ENCODE measurements around the gene CACHD1.

The CACHD1 gene

DNA sequence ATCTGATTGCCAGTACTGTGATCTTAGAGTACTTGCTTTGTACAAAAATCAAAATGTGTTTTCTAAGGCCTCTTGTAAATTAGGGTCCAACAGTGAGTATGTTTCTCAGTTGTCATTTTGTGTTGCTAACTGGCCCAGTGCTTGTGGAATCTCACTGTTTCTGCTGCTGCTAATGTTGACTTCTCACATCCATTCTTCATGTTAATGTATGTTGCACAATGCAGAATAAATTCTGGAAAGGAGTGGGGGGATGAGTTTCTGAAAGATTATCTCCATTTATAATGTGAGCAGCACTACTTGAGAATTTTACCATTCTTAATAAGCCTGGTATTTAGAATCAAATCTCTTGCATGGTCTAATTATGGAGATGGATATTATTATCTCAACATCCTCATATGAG, 57.9 kb downstream of the CACHD1 start:
- TF ChIP-seq, protein P1, sequence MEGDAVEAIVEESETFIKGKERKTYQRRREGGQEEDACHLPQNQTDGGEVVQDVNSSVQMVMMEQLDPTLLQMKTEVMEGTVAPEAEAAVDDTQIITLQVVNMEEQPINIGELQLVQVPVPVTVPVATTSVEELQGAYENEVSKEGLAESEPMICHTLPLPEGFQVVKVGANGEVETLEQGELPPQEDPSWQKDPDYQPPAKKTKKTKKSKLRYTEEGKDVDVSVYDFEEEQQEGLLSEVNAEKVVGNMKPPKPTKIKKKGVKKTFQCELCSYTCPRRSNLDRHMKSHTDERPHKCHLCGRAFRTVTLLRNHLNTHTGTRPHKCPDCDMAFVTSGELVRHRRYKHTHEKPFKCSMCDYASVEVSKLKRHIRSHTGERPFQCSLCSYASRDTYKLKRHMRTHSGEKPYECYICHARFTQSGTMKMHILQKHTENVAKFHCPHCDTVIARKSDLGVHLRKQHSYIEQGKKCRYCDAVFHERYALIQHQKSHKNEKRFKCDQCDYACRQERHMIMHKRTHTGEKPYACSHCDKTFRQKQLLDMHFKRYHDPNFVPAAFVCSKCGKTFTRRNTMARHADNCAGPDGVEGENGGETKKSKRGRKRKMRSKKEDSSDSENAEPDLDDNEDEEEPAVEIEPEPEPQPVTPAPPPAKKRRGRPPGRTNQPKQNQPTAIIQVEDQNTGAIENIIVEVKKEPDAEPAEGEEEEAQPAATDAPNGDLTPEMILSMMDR (IDR thresholded peaks at IDR 0.05; ENCODE audit: control insufficient read depth, insufficient read depth, low read depth, low read length, missing control alignments) = no peak
- DNase-seq (ENCODE audit: low read depth) = no peak
- H3K4me3 ChIP-seq (ENCODE audit: control insufficient read depth, low read depth, low read length) = no peak overlapping the region

DNA sequence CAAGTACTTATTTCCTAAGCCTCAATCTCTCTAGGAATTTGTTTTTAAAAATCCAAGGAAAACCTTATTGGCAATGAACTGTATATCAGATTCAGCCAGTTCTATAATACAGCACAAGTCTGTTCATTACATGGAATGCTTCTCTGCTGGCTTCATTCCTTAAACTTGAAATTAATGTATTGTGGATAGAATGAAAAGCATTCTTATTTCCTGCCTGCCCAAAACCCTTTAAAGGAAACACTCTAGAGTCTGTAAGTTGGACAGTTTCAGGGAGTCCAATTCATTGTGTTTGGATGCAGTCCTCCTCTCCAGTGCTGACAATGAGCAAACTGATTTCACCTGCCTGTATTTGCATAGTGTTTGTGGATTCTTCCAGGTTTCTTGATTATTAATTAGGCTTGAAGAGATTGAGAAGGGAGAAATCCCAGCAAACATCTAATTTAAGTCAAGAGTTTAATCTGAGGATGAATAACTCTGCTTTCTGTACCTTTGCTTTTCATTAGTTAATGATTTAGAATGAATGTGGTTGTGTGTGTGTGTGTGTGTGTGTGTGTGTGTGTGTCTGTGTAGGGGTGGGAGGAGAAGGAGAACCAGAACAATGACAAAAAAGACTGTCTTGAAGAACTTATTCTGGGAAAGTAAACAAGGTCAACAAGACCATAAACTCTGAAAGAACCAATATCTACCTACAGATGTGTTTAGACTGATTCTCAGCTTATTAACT, 61.2 kb downstream of the CACHD1 start:
- TF ChIP-seq, protein P1 (IDR thresholded peaks at IDR 0.05; ENCODE audit: control insufficient read depth, insufficient read depth, low read depth, low read length, missing control alignments) = no peak
- H3K4me3 ChIP-seq (ENCODE audit: control insufficient read depth, low read depth, low read length) = no peak overlapping the region
- DNase-seq (ENCODE audit: low read depth) = no peak

DNA sequence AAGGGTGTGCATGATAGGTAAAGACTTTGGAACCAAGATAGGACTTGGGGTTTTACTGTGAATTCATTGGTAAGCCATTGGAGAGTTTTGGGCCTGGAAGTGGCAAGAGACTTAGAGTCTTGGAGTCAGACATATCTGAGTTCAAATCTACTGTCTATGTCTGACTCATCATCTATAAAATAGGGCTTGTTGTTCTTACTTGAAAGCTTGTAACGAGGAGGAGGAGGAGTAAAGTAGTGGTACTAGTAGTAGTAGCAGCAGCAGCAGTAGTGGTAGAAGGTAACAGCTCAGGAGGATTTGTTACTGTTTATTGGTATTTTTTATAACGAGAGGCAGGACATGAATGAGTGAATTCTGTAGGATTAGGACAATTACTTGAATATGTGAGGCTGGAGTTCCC, 62.7 kb downstream of the CACHD1 start:
- no peak overlapping the region for H3K4me3 ChIP-seq (ENCODE audit: control insufficient read depth, low read depth, low read length)
- TF ChIP-seq, protein P1 (IDR thresholded peaks at IDR 0.05; ENCODE audit: control insufficient read depth, insufficient read depth, low read depth, low read length, missing control alignments) = no peak
- no peak for DNase-seq (ENCODE audit: low read depth)

DNA sequence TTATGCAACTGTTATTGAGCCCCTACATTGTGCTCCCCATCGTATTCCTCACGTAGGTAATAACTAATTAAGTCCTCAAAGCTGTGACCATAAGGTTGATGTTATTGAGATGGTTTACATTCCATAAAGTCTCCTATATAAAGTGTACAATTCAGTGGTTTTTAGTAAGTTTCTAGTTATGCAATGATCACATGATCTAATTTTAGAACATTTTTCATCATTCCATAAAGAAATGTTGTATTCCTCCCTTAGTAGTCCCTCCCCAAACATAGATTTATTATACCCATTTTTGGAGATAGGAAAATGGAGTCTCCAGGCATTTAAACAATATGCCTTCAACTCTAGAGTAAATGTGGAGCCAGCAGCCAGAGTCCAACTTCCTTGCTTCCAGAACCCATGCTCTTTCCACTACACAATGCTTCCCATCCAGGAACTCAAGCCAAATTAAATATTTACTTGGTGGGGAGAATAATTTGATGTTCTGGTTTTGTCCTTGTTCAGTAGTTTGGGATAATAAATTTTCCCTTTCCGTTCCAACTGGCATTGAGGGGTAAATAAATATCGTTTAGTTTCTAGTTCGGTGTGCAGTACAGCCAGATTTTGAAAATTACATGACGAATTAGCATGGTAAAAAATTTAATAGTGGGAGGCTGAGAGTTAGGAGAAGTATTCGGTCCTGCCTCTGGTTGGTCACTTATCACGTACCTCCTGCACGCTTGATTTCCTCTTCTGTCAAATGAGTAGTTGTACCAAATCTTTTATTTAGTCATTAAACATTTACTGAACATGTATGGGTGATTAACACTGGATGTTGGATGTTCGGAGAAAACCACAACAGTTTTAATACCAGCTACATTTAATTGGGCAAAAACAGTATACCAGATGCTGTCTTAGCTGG, 66.3 kb downstream of the CACHD1 start:
- H3K4me3 ChIP-seq (ENCODE audit: control insufficient read depth, low read depth, low read length) = no peak overlapping the region
- no peak for DNase-seq (ENCODE audit: low read depth)
- TF ChIP-seq, protein P1 (IDR thresholded peaks at IDR 0.05; ENCODE audit: control insufficient read depth, insufficient read depth, low read depth, low read length, missing control alignments) = no peak

DNA sequence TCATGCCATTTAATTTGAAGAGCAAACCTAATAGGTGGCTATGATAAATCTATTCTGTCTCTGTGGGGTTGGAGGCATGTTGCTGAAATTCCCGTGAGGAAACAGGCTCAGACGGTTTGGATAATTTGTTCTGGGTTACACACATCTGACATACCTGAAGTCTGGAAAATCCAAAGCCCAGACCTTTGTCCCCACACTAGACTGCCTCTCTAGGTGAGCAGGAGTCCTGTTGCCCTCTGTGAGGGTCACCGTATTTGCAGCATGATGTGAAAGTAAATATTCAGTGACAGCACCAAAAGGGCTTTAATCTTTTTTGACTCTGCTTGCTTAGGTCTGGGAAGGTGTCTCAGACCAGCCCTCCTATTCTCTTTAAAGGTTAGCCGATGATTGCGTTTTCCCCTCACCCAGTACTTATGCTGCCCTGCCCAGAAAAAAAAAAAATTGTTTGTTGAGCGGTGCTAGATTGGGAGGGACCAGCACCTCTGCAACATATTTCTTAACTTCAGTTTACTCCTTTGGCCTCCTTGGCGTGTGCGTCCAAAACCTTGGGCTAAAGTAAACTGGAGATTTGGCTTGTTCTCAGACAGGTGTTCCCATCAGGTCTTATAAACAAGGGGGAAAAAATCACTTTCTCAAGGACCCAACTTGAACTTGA, 67.0 kb downstream of the CACHD1 start:
- DNase-seq (ENCODE audit: low read depth) = no peak
- TF ChIP-seq, protein P1 (IDR thresholded peaks at IDR 0.05; ENCODE audit: control insufficient read depth, insufficient read depth, low read depth, low read length, missing control alignments) = no peak
- H3K4me3 ChIP-seq (ENCODE audit: control insufficient read depth, low read depth, low read length) = no peak overlapping the region

DNA sequence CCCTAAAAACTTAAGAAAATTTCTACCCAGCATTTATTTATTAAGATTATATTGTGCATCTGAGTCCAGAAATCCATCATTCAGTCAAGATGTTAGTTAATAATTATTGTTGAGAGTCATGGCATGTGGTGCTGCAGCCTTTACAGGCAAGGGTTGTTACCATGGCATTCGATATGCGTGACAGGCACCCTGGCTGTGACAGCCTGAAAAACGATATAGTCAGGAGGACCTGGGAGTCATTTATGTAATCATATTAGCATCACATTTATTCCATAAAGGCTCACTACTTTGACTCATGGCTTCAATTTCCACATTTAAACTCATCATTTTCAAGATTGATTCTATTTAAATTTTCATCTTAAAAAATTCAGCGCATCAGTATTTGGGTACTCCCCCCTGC, 68.0 kb downstream of the CACHD1 start:
- no peak overlapping the region for H3K4me3 ChIP-seq (ENCODE audit: control insufficient read depth, low read depth, low read length)
- DNase-seq (ENCODE audit: low read depth) = no peak

More for the DNA sequence above, 68.0 kb downstream of the CACHD1 start:
- TF ChIP-seq, protein P1 (IDR thresholded peaks at IDR 0.05; ENCODE audit: control insufficient read depth, insufficient read depth, low read depth, low read length, missing control alignments) = no peak

All from AG09309 (cell line).